OCI-M1 (cell line): ENCODE measurements around the gene MUC13.
"Not testable (repeated sequence)": the region's sequence is repeated elsewhere in the genome, so short reads cannot be mapped to it uniquely, and the experiment has no call there.

ENCODE experiments used
- DNase-seq: peaks from one replicate; lab custom pipeline; 2025; lab: John Stamatoyannopoulos, UW

Gene MUC13, protein sequence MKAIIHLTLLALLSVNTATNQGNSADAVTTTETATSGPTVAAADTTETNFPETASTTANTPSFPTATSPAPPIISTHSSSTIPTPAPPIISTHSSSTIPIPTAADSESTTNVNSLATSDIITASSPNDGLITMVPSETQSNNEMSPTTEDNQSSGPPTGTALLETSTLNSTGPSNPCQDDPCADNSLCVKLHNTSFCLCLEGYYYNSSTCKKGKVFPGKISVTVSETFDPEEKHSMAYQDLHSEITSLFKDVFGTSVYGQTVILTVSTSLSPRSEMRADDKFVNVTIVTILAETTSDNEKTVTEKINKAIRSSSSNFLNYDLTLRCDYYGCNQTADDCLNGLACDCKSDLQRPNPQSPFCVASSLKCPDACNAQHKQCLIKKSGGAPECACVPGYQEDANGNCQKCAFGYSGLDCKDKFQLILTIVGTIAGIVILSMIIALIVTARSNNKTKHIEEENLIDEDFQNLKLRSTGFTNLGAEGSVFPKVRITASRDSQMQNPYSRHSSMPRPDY

DNA sequence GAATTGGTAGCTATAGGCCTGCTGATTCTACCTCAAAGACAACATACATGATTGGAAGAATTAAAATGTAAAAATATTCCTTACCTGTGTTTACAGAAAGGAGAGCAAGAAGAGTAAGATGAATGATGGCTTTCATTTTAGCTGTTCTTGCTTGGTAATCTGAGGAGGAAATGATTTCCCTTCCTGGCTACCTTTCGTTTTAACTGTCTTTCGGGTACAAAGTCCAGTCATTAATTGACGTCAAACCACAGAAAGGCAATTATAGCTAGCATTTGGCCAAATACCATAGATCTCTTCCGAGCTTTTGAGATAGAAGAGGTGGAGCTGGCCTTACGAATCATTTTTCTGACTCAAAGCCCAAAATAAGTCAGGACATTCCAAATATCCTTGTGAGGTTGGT lies at the start of gene MUC13:
MUC13 (minus strand) TSS at position 175 of the 400 bp plus-strand sequence; CDS start at position 136, 39 bp downstream.
- no peak for DNase-seq

GRCh38 chr3:124982855-124983254 lies 48.3 kb upstream of the MUC13 start:
- DNase-seq: no peak

DNA sequence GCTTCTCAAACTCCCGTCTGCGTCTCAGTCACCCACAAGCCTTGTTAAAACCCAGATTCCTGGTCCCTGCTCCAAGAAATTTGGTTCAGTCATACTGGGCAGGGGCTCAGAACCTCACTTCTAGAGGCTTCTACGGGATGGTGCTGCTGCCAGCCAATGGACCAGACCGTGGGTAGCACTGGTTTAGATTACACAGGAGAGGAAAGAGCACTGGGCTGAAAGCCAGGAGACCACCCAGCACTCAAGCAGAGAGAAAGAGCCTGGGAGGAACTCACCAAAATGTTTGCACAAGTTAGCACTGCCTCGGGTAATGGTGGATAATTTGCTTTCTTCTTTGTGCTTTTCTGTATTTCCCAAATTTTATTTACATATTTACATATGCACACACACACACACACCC lies 46.9 kb upstream of the MUC13 start:
- no peak for DNase-seq

DNA sequence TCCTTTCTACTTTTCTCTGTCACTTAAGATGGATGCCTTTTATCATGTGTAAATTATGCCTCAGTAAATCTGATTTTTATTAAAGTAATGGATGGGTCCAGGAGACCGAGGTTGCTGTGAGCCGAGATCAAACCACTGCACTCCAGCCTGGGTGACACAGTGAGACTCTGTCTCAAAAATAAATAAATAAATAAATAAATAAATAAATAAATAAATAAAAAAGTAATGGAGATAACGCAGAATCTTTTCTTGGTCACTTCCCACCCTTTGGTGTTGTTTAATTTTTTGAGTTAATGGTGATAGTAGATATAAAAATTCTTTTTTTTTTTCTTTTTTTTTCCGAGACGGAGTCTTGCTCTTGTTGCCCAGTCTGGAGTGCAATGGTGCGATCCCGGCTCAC lies 44.1 kb upstream of the MUC13 start:
- no peak for DNase-seq

GRCh38 chr3:124976383-124976782 lies 41.8 kb upstream of the MUC13 start:
- no peak for DNase-seq

- no peak for DNase-seq
Observed at GRCh38 chr3:124974691-124975090, 40.1 kb upstream of the MUC13 start.

GRCh38 chr3:124973290-124973689 lies 38.7 kb upstream of the MUC13 start:
- DNase-seq: no peak

GRCh38 chr3:124972457-124972856 lies 37.9 kb upstream of the MUC13 start:
- DNase-seq: no peak

DNA sequence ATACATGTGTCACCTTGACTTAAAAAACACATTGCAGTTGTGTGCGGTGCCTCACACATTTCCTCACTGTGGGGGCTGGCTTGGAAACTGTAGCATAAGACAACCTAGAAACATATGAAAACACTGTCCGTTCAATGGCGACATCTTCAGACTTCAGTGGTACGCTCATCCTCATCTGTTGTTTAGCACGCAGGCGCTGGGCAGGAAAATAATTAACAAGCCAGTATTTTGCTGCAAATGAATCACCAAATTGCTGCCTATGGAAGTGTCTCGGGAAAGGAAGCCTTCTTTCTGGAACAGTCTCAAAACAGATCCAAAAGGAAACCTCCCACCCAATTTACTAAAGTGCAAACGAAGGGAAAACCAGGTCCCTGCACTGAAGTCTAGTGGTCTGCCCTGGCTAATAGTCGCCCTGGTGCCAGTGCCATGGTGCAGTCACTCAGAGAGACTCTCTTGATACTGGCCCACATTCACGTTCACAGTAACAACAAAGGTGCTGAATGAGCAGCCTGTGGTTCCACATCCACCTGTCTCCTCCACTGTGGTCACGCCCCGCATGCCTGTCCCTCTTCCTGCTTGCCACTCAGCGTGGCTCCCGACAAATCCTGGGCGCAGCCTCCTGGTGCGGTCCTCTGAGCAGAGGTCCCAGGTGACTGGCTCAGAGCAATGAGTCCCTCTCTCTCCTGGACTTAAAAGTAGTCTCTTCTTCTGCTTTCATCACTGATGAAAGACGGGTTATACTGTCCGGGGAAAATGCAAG lies 35.6 kb upstream of the MUC13 start:
- no peak for DNase-seq

- no peak for DNase-seq
Observed at GRCh38 chr3:124969190-124969589, 34.6 kb upstream of the MUC13 start.

GRCh38 chr3:124967964-124968363 lies 33.4 kb upstream of the MUC13 start:
- DNase-seq: no peak

DNA sequence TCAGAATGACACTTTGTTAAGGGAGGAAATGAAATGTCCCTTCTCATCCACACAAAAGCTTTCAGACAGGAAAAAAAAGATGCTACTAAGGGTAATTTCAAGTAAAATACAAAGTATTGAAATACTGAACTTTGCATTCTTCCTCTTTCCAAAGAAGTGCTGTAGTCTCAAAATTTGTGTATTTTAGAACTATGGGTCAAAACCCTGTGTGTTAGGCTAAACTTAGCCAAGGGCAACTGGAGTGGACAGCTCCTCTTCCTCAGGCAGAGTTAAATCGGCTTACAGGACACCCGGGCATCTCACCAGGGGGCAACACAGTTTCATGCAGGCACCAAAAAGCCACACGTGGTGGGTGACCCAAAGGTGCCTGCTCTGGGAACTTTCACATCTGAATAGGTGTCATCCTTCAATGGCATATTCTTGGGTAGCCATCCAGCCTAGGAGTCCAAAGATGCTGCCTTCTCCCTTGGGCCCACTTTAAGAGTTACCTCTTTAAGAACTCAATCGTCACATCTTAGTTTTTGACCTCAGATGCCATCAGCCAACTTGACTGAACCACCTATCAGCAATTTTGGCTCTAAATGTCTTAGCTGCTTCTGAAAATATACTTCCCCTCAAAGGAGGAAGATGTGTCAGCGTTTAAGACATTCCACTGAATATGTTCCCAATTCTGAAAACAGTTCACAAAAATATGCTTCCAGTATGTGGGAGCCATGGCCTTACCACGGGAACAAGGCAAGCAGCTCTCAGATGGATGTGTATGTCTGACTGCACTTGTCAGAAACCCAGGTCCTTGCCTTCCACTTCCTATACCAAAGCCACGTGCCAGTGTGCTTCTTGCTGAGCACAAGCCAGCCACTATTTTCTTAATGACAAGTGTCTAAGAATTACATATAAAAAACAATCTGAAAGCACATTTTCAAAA lies 32.2 kb upstream of the MUC13 start:
- DNase-seq: no peak

DNA sequence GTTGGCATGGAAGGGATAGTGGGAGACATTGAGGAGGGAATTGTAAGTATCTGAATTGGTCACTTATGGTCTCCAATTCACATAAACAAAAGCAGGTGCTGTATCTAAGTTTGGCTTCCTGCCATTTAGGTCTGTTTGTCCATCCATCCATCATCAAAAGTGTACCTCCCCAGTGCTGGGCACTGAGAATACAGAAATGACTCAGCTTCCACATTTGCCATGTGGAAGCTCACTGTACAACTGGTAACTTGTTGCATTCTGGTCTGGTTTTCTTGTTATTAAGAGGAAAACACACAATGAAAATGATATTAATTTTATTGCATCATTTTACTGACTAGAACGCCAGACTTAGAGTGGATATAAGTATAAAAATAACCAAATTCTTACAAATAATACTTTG lies 30.9 kb upstream of the MUC13 start:
- DNase-seq: no peak

- no peak for DNase-seq
Observed at GRCh38 chr3:124964387-124964786, 29.8 kb upstream of the MUC13 start.

DNA sequence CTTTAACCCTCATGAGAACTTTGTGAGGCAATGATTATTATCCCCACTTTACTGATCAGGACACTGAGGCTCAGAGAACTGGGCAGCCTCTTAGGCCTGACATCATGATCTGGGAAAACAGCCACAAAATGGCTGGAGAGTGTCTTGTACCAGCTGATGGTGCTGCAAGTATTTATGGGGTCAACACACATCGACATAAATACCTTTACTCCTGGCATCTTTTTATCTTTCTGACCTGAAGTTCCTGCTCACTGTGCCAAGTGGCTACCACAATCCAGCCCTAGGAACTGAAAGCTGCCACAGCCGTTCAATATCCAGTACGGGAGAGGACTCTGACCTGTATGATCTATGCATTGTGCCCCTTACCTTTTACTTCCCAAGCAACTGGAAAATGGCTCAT lies 29.2 kb upstream of the MUC13 start:
- DNase-seq: no peak

GRCh38 chr3:124962403-124962940 lies 27.9 kb upstream of the MUC13 start:
- DNase-seq: no peak

DNA sequence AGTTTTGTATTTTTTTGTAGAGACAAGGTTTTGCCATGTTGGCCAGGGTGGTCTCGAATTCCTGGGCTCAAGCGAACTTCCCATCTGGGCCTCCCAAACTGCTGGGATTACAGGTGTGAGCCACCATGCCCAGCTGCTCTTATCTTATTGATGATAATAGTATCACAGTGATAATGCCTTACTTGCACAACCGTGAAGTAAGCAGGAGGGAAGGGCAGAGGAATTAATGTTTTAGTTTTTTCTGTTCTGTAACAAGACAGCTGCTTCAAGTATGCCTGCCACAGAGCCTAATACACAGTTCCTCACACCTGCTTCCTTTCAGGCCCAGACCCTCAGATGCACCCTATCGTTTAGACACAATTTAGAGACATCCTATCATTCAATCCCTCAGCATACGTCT lies 26.1 kb upstream of the MUC13 start:
- no peak for DNase-seq

- DNase-seq: no peak
Observed at GRCh38 chr3:124960105-124960504, 25.6 kb upstream of the MUC13 start.

- DNase-seq: not testable (repeated sequence)
Observed at GRCh38 chr3:124957951-124958350, 23.4 kb upstream of the MUC13 start.

GRCh38 chr3:124952282-124952855 lies 17.8 kb upstream of the MUC13 start:
- no peak for DNase-seq

DNA sequence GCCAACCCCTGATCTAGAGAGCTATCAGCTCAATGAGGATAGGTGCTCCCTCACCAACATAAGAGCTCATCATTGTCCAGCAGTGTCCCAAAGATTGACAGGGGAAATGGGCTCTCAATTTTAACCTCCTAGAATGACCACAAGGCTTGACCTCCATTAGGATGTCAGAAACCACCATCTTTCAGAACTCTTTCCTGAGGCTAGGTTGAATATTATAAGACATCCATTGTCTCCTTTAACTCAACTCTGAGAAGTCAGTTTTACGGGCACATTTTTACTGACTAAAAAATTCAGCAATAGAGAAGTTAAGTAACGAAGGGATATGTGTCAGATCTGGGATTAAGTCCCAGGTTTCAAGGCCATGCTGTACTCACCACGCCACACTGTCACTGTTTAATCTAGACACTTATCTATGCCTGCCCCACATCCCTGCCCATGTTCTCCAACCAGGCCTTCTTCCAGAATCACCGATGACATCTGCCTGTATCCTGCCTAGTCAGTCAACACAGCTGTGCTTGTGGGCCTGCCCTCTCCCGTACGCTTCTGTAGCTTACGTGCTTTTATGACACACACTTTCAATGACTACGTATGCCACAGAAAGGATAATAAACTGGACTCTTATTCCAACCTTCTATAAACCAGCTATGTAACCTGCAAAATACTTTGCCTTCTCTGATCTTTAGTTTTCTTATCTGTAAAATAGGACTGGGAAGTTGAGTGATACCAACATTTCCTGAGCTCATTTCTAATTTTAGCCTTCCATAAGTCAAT lies 17.1 kb upstream of the MUC13 start:
- no peak for DNase-seq
